Upper lobe of left lung (tissue), 4 donors: ENCODE data around the gene SNHG17.

Experiments used
- CTCF ChIP-seq, 6 experiments: fragments of 450-650 bp in 4 of 6; fragments of 200-600 bp in 2 of 6; sonication (generic) in 2 of 6; IDR thresholded peaks; one replicate each; pipeline ENCODE4 v1.5.1; 2016 to 2019; ENCODE audit warnings: antibody characterized with exemption in 6 of 6
- EP300 ChIP-seq, 4 donors: sonication (generic); formaldehyde crosslinking; IDR thresholded peaks; one replicate each; pipeline ENCODE4 v1.5.1; 2017; ENCODE audit warnings: antibody characterized with exemption in 4 of 4, control low read depth in 2 of 4
- POLR2A ChIP-seq, 4 donors: fragments of 450-650 bp; IDR thresholded peaks; one replicate each; pipeline ENCODE4 v1.5.1; 2016 to 2017; ENCODE audit warnings: antibody characterized with exemption in 4 of 4, mild to moderate bottlenecking in 2 of 4

- no peak for TF ChIP-seq CTCF (IDR thresholded peaks at IDR 0.05)
- TF ChIP-seq POLR2A (IDR thresholded peaks at IDR 0.05) = no peak
- TF ChIP-seq EP300 (IDR thresholded peaks at IDR 0.05) = no peak
Measured at GRCh38 chr20:38437796-38438195, 2.7 kb upstream of the SNHG17 start.
